ENCODE results near the gene ADGRA1.
"Not testable (repeated sequence)": the region's sequence is repeated elsewhere in the genome, so short reads cannot be mapped to it uniquely, and the experiment has no call there.

The ADGRA1 gene

DNA sequence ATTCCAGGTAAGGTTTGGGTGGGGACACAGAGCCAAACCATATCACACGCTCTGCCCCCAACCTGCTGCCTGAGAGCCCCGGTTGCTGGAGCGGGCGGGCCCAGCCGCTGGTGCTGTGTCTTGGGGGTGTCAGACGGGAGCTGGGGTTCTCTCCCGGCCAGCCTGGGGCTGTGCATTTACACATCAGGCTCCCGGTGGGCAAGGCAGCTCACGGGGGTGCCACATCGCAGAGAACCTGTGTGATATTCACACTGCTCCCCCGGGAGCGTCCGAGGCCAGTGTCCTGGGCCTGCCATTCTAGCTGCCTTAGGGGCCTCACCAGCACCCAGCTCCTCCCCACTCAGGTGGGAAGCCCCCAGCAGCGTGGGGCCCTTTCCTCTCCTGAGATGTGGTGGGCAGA is 35.6 kb upstream of the ADGRA1 start:
- DNase-seq: no peak
- in situ Hi-C loops (cut with HindIII; ENCODE audit: low pct_ligation_motif_present, low pct_unique_long_range_greater_than_20kb, low sequenced_read_pairs): no loop called here

DNA sequence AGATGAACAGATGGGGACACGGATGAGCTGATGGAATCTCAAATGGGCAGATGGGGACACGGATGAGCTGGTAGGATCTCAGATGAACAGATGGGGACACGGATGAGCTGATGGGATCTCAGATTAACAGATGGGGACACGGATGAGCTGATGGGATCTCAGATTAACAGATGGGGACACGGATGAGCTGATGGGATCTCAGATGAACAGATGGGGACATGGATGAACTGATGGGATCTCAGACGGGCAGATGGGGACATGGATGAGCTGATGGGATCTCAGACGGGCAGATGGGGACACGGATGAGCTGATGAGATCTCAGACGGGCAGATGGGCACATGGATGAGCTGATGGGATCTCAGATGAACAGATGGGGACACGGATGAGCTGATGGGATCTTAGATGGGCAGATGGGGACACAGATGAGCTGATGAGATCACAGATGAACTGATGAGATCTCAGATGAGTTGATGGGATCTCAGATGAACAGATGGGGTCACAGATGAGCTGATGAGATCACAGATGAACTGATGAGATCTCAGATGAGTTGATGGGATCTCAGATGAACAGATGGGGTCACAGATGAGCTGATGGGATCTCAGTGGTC is 34.1 kb upstream of the ADGRA1 start:
- in situ Hi-C loops (cut with HindIII; ENCODE audit: low pct_ligation_motif_present, low pct_unique_long_range_greater_than_20kb, low sequenced_read_pairs); DNase-seq: not testable (repeated sequence)

DNA sequence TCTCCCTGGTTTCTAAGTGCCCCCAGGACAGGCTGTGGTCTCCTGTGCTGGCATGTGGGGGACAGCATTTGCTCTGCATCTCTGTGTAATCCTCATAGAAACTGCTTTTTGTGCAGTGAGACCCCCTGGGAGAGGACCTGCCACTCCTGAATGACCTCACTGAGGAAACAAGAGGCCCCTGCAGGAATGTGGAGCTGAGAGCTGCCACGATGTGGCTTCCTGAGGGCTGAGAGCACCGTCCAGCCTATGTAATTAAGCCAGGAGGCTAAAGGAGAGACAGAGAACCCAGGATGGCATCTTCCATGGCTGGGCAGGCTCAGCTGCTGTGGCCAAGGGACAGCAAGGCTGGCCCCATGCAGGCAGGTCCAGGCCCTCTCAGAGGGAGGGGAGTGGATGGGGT is 32.3 kb upstream of the ADGRA1 start:
- in situ Hi-C loops (cut with HindIII; ENCODE audit: low pct_ligation_motif_present, low pct_unique_long_range_greater_than_20kb, low sequenced_read_pairs): no loop called here
- no peak for DNase-seq

GRCh38 chr10:133056001-133056400 is 31.7 kb upstream of the ADGRA1 start:
- in situ Hi-C loops (cut with HindIII; ENCODE audit: low pct_ligation_motif_present, low pct_unique_long_range_greater_than_20kb, low sequenced_read_pairs): no loop called here
- DNase-seq: no peak

GRCh38 chr10:133056651-133057178 is 31.0 kb upstream of the ADGRA1 start:
- no peak for DNase-seq
- in situ Hi-C loops (cut with HindIII; ENCODE audit: low pct_ligation_motif_present, low pct_unique_long_range_greater_than_20kb, low sequenced_read_pairs): no loop called here

DNA sequence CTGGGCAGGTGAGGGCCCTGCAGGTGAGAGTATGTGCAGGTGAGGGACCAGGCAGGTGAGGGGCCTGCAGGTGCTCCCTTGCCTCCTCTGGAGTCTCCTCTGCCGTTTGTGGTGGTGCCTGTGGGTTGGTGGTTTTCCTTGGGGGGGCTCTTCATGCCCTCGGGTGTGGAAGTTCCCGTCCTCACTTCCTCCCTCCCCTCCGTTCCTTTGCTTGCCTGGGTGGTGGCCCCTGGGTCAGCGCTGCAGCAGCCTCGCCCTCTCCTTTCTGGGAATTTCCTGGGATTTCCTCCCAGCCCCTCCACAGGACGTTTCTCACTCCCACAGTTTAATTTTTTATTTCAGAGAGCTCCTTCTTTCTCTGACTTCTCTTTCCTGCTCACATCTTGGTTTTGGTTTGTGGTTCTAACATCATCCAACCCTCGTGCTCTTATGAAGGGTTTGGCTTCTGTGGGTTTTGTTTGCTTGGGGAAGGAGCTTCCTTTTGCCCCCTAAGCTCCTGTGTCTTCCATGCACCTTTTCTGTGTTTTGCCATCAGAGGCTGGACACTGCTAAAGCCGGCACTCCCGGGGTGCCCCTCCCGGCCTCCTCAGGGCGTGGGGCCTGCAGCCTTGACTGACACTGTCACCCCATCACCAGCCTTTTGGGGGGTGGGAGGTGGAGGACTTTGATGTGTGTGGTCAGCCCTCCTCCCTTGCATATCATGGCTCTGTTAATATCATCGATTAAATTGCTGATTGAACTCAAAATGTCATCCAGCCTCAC is 29.2 kb upstream of the ADGRA1 start:
- in situ Hi-C loops (cut with HindIII; ENCODE audit: low pct_ligation_motif_present, low pct_unique_long_range_greater_than_20kb, low sequenced_read_pairs): no loop called here
- DNase-seq: no peak

- no peak for DNase-seq
- in situ Hi-C loops (cut with HindIII; ENCODE audit: low pct_ligation_motif_present, low pct_unique_long_range_greater_than_20kb, low sequenced_read_pairs): no loop called here
These were observed 28.6 kb upstream of the ADGRA1 start for GRCh38 chr10:133059093-133059470.

- in situ Hi-C loops (cut with HindIII; ENCODE audit: low pct_ligation_motif_present, low pct_unique_long_range_greater_than_20kb, low sequenced_read_pairs): no loop called here
- no peak for DNase-seq
These were observed 28.2 kb upstream of the ADGRA1 start for GRCh38 chr10:133059571-133059970.

- in situ Hi-C loops (cut with HindIII; ENCODE audit: low pct_ligation_motif_present, low pct_unique_long_range_greater_than_20kb, low sequenced_read_pairs): no loop called here
These were observed 27.7 kb upstream of the ADGRA1 start for GRCh38 chr10:133060022-133060421.

GRCh38 chr10:133060466-133060865 is 27.3 kb upstream of the ADGRA1 start:
- DNase-seq: no peak
- in situ Hi-C loops (cut with HindIII; ENCODE audit: low pct_ligation_motif_present, low pct_unique_long_range_greater_than_20kb, low sequenced_read_pairs): no loop called here

More at GRCh38 chr10:133060022-133060421, 27.7 kb upstream of the ADGRA1 start:
- DNase-seq: no peak

GRCh38 chr10:133060881-133061280 is 26.8 kb upstream of the ADGRA1 start:
- in situ Hi-C loops (cut with HindIII; ENCODE audit: low pct_ligation_motif_present, low pct_unique_long_range_greater_than_20kb, low sequenced_read_pairs): no loop called here
- DNase-seq: no peak

- no peak for DNase-seq
- in situ Hi-C loops (cut with HindIII; ENCODE audit: low pct_ligation_motif_present, low pct_unique_long_range_greater_than_20kb, low sequenced_read_pairs): no loop called here
These were observed 26.3 kb upstream of the ADGRA1 start for GRCh38 chr10:133061296-133062038.

- DNase-seq: no peak
- in situ Hi-C loops (cut with HindIII; ENCODE audit: low pct_ligation_motif_present, low pct_unique_long_range_greater_than_20kb, low sequenced_read_pairs): no loop called here
These were observed 25.6 kb upstream of the ADGRA1 start for GRCh38 chr10:133062085-133062484.

DNA sequence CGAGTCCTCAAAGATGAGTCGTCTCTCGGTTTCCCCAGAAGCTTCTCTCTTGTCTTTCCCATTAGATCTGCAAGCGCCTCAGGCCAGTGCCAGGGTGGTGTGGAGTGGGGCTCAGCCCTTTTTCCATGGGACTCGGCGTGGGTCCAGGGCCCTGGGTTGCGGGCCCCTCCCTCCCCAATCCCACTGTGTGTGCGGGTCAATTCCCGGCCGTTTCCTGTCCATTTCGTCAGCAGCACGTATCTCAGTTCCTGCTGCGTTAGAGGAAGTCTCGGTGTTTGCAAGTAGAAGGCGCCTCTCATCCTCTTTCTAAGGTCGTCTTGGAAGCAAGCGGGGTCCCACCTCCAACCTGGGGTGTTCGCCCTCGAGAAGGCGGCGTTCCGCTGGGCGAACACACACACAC is 25.1 kb upstream of the ADGRA1 start:
- no peak for DNase-seq
- in situ Hi-C loops (cut with HindIII; ENCODE audit: low pct_ligation_motif_present, low pct_unique_long_range_greater_than_20kb, low sequenced_read_pairs): no loop called here

GRCh38 chr10:133067149-133068105 is 20.3 kb upstream of the ADGRA1 start:
- in situ Hi-C loops (cut with HindIII; ENCODE audit: low pct_ligation_motif_present, low pct_unique_long_range_greater_than_20kb, low sequenced_read_pairs): no loop called here
- DNase-seq: no peak

- in situ Hi-C loops (cut with HindIII; ENCODE audit: low pct_ligation_motif_present, low pct_unique_long_range_greater_than_20kb, low sequenced_read_pairs): no loop called here
- no peak for DNase-seq
These were observed 19.4 kb upstream of the ADGRA1 start for GRCh38 chr10:133068111-133069032.

DNA sequence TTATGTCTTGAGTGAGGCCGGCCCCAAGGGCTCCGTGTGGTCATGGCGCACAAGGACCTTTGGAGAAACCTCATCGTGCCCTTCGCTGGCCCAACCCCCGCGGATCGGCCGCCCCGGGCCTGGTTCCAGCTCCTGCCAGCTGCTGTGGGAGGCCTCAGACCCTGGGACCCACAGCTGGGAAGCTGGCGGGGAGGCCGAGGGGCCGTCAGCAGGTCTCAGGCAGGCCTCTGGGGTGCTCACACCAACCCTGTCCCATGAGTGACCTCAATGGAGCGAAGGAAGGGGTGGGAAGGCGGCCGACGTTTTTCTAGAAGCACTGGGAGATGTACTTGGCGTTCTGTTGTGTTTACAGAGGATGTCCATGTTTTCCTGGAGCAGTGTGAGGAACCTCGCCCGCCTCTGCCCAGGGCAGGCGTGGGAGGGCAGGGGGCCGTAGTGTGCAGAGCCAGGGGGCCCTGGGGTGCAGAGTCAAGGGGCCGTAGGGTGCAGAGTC is 18.6 kb upstream of the ADGRA1 start:
- no peak for DNase-seq
- in situ Hi-C loops (cut with HindIII; ENCODE audit: low pct_ligation_motif_present, low pct_unique_long_range_greater_than_20kb, low sequenced_read_pairs): no loop called here
